Neural cell (in vitro differentiated cells): Measurements from ENCODE around the gene ZNRD2. TPM values are rescaled to one million over a fixed set of nuclear protein-coding genes. Genes with fewer than 3 reads are reported as not detected.

Experiments used
- H2AFZ ChIP-seq: fragments of 200-600, 300-800 bp; sonication (generic), shearing (Covaris generic); 2 replicates; pipeline ENCODE4 v1.6.0; 2014; ENCODE audit warnings: low read depth, mild to moderate bottlenecking, antibody characterized with exemption, low read length, moderate library complexity
- H3F3A ChIP-seq: fragments of 200-600 bp; shearing (Covaris generic); 2 replicates; pipeline ENCODE4 v1.6.1; 2016; ENCODE audit warnings: mild to moderate bottlenecking, moderate library complexity, mixed read lengths, antibody characterized with exemption, low read length; ENCODE audit not compliant: insufficient read depth, poor library complexity, severe bottlenecking
- H3K27ac ChIP-seq: fragments of 200-600, 300-800 bp; sonication (generic), shearing (Covaris generic); 2 replicates; pipeline ENCODE4 v1.5.1; 2014; ENCODE audit warnings: mild to moderate bottlenecking, low read length, moderate library complexity
- H3K27me3 ChIP-seq: fragments of 300-800, 200-600 bp; sonication (generic), shearing (Covaris generic); 2 replicates; pipeline ENCODE4 v1.6.0; 2014; ENCODE audit warnings: mild to moderate bottlenecking, low read depth, low read length, moderate library complexity; ENCODE audit not compliant: insufficient read depth
- H3K36me3 ChIP-seq: fragments of 300-800, 200-600 bp; sonication (generic), shearing (Covaris generic); 2 replicates; pipeline ENCODE4 v1.5.1; 2014; ENCODE audit warnings: mild to moderate bottlenecking, antibody characterized with exemption, low read length, moderate library complexity; ENCODE audit not compliant: insufficient read depth
- H3K4me2 ChIP-seq: fragments of 300-800, 200-600 bp; sonication (generic), shearing (Covaris generic); 2 replicates; pipeline ENCODE4 v1.6.0; 2014; ENCODE audit warnings: mild to moderate bottlenecking, low read length
- H3K4me3 ChIP-seq: fragments of 300-800, 200-600 bp; sonication (generic), shearing (Covaris generic); 2 replicates; pipeline ENCODE4 v1.5.1; 2014; ENCODE audit warnings: mild to moderate bottlenecking, low read length, moderate library complexity
- H3K79me2 ChIP-seq: fragments of 200-600 bp; shearing (Covaris generic); replicated peaks from 2 replicates; pipeline ENCODE4 v1.6.0; 2014; ENCODE audit warnings: mild to moderate bottlenecking, low read length, moderate library complexity; ENCODE audit not compliant: insufficient read depth
- H3K9ac ChIP-seq: fragments of 300-800, 200-600 bp; sonication (generic), shearing (Covaris generic); 2 replicates; pipeline ENCODE4 v1.6.1; 2016; ENCODE audit warnings: mild to moderate bottlenecking, low read length, mixed read lengths
- H3K9me2 ChIP-seq: fragments of 200-600 bp; shearing (Covaris generic); 2 replicates; pipeline ENCODE4 v1.6.1; 2016; ENCODE audit warnings: mild to moderate bottlenecking, low read length, mixed read lengths; ENCODE audit not compliant: insufficient read depth
- H3K9me3 ChIP-seq: fragments of 200-600, 300-800 bp; sonication (generic), shearing (Covaris generic); 2 replicates; pipeline ENCODE4 v1.6.1; 2016; ENCODE audit warnings: mild to moderate bottlenecking, mixed run types, low read length, moderate library complexity, mixed read lengths
- H4K20me1 ChIP-seq: fragments of 200-600 bp; shearing (Covaris generic); 2 replicates; pipeline ENCODE4 v1.6.1; 2016; ENCODE audit warnings: mild to moderate bottlenecking, mixed run types; ENCODE audit not compliant: insufficient read depth
- EP300 ChIP-seq: fragments of 450-650 bp; conservative IDR thresholded peaks from 2 replicates; pipeline ENCODE4 v1.6.1; 2014; ENCODE audit warnings: antibody characterized with exemption, mild to moderate bottlenecking, moderate library complexity; ENCODE audit not compliant: poor library complexity, severe bottlenecking
- EZH2 ChIP-seq: fragments of 200-600, 300-800 bp; shearing (Covaris generic), sonication (generic); IDR thresholded peaks from 2 replicates; pipeline ENCODE4 v1.6.1; 2014; ENCODE audit warnings: antibody characterized with exemption, low read length, borderline replicate concordance, mild to moderate bottlenecking; ENCODE audit not compliant: insufficient read depth, poor library complexity, severe bottlenecking
- MXI1 ChIP-seq: fragments of 450-650 bp; conservative IDR thresholded peaks from 2 replicates; pipeline ENCODE4 v1.6.1; 2014; ENCODE audit warnings: antibody characterized with exemption, mild to moderate bottlenecking; ENCODE audit not compliant: poor library complexity, severe bottlenecking
- POLR2AphosphoS5 ChIP-seq: IDR thresholded peaks from 2 replicates; pipeline ENCODE4 v1.6.1; 2012
- RAD21 ChIP-seq: fragments of 450-650 bp; conservative IDR thresholded peaks from 2 replicates; pipeline ENCODE4 v1.6.1; 2014; ENCODE audit warnings: antibody characterized with exemption, mild to moderate bottlenecking, moderate library complexity
- REST ChIP-seq: IDR thresholded peaks from 2 replicates; pipeline ENCODE4 v1.6.1; 2012; ENCODE audit warnings: borderline replicate concordance
- TAF1 ChIP-seq: IDR thresholded peaks from 2 replicates; pipeline ENCODE4 v1.6.1; 2012; ENCODE audit warnings: low read depth
- polyA plus RNA-seq: library from polyadenylated mRNA; depleted of rRNA; stranded (reverse); fragments of >200 nt; gene quantifications from 2 replicates; pipeline ENCODE4 v1.2.3, GENCODE V29; 2014

The ZNRD2 gene
- polyA plus RNA-seq, 1 donor from 2014 or later = 36.2 TPM

- H3K27me3 ChIP-seq = no peaks in the 10 kb centered on the region
- H3K4me3 ChIP-seq = peak overlapping the region; percentile 81
- no peaks in the 10 kb centered on the region for H3K9me2 ChIP-seq
- no peaks in the 10 kb centered on the region for H3K9me3 ChIP-seq
- no peaks in the 10 kb centered on the region for H3K36me3 ChIP-seq
- no peak overlapping the region for H3K9ac ChIP-seq
- TF ChIP-seq EP300 = no peak
- no peak for TF ChIP-seq EZH2
- TF ChIP-seq RAD21 = no peak
- no peak for TF ChIP-seq REST
- TF ChIP-seq MXI1 = no peak
- H2AFZ ChIP-seq = no peak overlapping the region
- no peak overlapping the region for H3K27ac ChIP-seq
- peaks cover 5% of the 10 kb centered on the region for H3K79me2 ChIP-seq
- no peak overlapping the region for H3K4me2 ChIP-seq
- H4K20me1 ChIP-seq = no peaks in the 10 kb centered on the region
- no peaks in the 10 kb centered on the region for H3F3A ChIP-seq
Observed at GRCh38 chr11:65610404-65610803, 40.1 kb downstream of the ZNRD2 start.

GRCh38 chr11:65611028-65611757, 40.9 kb downstream of the ZNRD2 start:
- H2AFZ ChIP-seq = no peak overlapping the region
- TF ChIP-seq RAD21 (no peak), POLR2AphosphoS5 (no peak), EZH2 (no peak), TAF1 (no peak), REST (no peak)
- H3K27me3 ChIP-seq = no peaks in the 10 kb centered on the region
- no peaks in the 10 kb centered on the region for H3F3A ChIP-seq
- H3K9ac ChIP-seq = peak overlapping the region; percentile 26
- peaks cover 6% of the 10 kb centered on the region for H3K79me2 ChIP-seq
- H3K36me3 ChIP-seq = no peaks in the 10 kb centered on the region
- no peaks in the 10 kb centered on the region for H3K9me3 ChIP-seq
- H4K20me1 ChIP-seq = no peaks in the 10 kb centered on the region
- peak overlapping the region; percentile 81 for H3K4me3 ChIP-seq
- no peaks in the 10 kb centered on the region for H3K9me2 ChIP-seq
- no peak overlapping the region for H3K4me2 ChIP-seq
- H3K27ac ChIP-seq = no peak overlapping the region
